Parathyroid adenoma (tissue), 2 donors: ENCODE measurements around the gene RAPSN.

Experiments used
- H2AFZ ChIP-seq: fragments of 300-600 bp; sonication (generic); one replicate; pipeline ENCODE4 v1.7.0; 2017; ENCODE audit warnings: antibody characterized with exemption, mild to moderate bottlenecking
- H3K27ac ChIP-seq: fragments of 300-600 bp; sonication (generic); one replicate; pipeline ENCODE4 v1.7.0; 2017
- H3K27me3 ChIP-seq: fragments of 300-600 bp; sonication (generic); one replicate; pipeline ENCODE4 v1.7.0; 2017; ENCODE audit warnings: low read length; ENCODE audit not compliant: control insufficient read depth, insufficient read depth
- H3K36me3 ChIP-seq: fragments of 300-600 bp; sonication (generic); one replicate; pipeline ENCODE4 v1.7.0; 2017; ENCODE audit warnings: low read length; ENCODE audit not compliant: control insufficient read depth, insufficient read depth
- H3K4me1 ChIP-seq: fragments of 300-600 bp; sonication (generic); one replicate; pipeline ENCODE4 v1.7.0; 2017; ENCODE audit warnings: control low read depth
- H3K4me2 ChIP-seq: fragments of 300-600 bp; sonication (generic); one replicate; pipeline ENCODE4 v1.7.0; 2017; ENCODE audit warnings: low read length
- H3K4me3 ChIP-seq: fragments of 300-600 bp; sonication (generic); one replicate; pipeline ENCODE4 v1.7.0; 2017; ENCODE audit warnings: low read depth, low read length
- H3K79me2 ChIP-seq: fragments of 300-600 bp; sonication (generic); one replicate; pipeline ENCODE4 v1.7.0; 2017; ENCODE audit warnings: control low read depth
- H3K9ac ChIP-seq: fragments of 300-600 bp; sonication (generic); one replicate; pipeline ENCODE4 v1.7.0; 2017; ENCODE audit warnings: mild to moderate bottlenecking
- H3K9me3 ChIP-seq: fragments of 300-600 bp; sonication (generic); one replicate; pipeline ENCODE4 v1.7.0; 2017; ENCODE audit warnings: low read length; ENCODE audit not compliant: control insufficient read depth
- CTCF ChIP-seq: fragments of 300-600 bp; sonication (generic); IDR thresholded peaks from one replicate; pipeline ENCODE4 v1.7.0; 2017; ENCODE audit warnings: antibody characterized with exemption, mild to moderate bottlenecking
- donor health status: primary hyperparathyroidism.

Gene RAPSN

GRCh38 chr11:47408598-47409439 is 40.1 kb downstream of the RAPSN start:
- Histone ChIP-seq H3K4me1 (peaks cover 11% of the 10 kb centered on the region), H2AFZ (peak overlapping the region; percentile 78), H3K4me3 (peak overlapping the region; percentile 67), H3K4me2 (peak overlapping the region; percentile 91), H3K27ac (peak overlapping the region; percentile 71), H3K36me3 (no peaks in the 10 kb centered on the region), H3K9me3 (no peaks in the 10 kb centered on the region), H3K79me2 (no peaks in the 10 kb centered on the region), H3K9ac (peak overlapping the region; percentile 76), H3K27me3 (no peaks in the 10 kb centered on the region)
- TF ChIP-seq CTCF: no peak

- peak; percentile 78 for TF ChIP-seq CTCF
- Histone ChIP-seq H3K4me2 (peak within 1 kb of the TSS; percentile 91), H3K79me2 (no peaks in the 10 kb centered on the region), H3K4me3 (peak within 1 kb of the TSS; percentile 67), H3K27me3 (no peaks in the 10 kb centered on the region), H3K9me3 (no peaks in the 10 kb centered on the region), H3K9ac (peak within 1 kb of the TSS; percentile 76), H2AFZ (peak within 1 kb of the TSS; percentile 78), H3K4me1 (peaks cover 11% of the 10 kb centered on the region), H3K27ac (peak within 1 kb of the TSS; percentile 87), H3K36me3 (no peaks in the 10 kb centered on the region)
Measured at GRCh38 chr11:47407746-47408590, 41.0 kb downstream of the RAPSN start, which contains the start of gene SLC39A13. Gene SLC39A13 (plus strand): TSS chr11:47408590. CDS start chr11:47410095, 1,505 bp downstream.

GRCh38 chr11:47406896-47407745 is 41.8 kb downstream of the RAPSN start:
- no peak overlapping the region for H3K9ac ChIP-seq
- H3K4me3 ChIP-seq: peak overlapping the region; percentile 65
- H3K27me3 ChIP-seq: no peaks in the 10 kb centered on the region
- H3K9me3 ChIP-seq: no peaks in the 10 kb centered on the region
- no peaks in the 10 kb centered on the region for H3K36me3 ChIP-seq
- peak overlapping the region; percentile 63 for H2AFZ ChIP-seq
- no peaks in the 10 kb centered on the region for H3K79me2 ChIP-seq
- peaks cover 11% of the 10 kb centered on the region for H3K4me1 ChIP-seq
- H3K27ac ChIP-seq: peak overlapping the region; percentile 87
- TF ChIP-seq CTCF: no peak
- peak overlapping the region; percentile 75 for H3K4me2 ChIP-seq

GRCh38 chr11:47403571-47403970 is 45.4 kb downstream of the RAPSN start:
- Histone ChIP-seq H3K79me2 (no peaks in the 10 kb centered on the region), H3K9me3 (no peaks in the 10 kb centered on the region), H3K4me2 (no peak overlapping the region), H2AFZ (no peak overlapping the region), H3K36me3 (no peaks in the 10 kb centered on the region), H3K4me1 (peaks cover 20% of the 10 kb centered on the region), H3K27me3 (no peaks in the 10 kb centered on the region), H3K4me3 (no peak overlapping the region), H3K9ac (no peak overlapping the region), H3K27ac (no peak overlapping the region)
- no peak for TF ChIP-seq CTCF
